H4 (cell line): ENCODE results near the gene CFAP97D2. TPM values are rescaled to one million over a fixed set of nuclear protein-coding genes. Genes with fewer than 3 reads are reported as not detected.
"Not testable (repeated sequence)": the region's sequence is repeated elsewhere in the genome, so short reads cannot be mapped to it uniquely, and the experiment has no call there.

Source experiments
- DNase-seq: peaks from one replicate; pipeline ENCODE4 v3.0.0-alpha.2; 2015; ENCODE audit warnings: low spot score
- total RNA-seq: library from RNA; depleted of rRNA; stranded (reverse); fragments of >200 nt; shearing (Covaris generic); gene quantifications from 2 replicates; pipeline ENCODE4 v1.2.3, GENCODE V29; 2014

CFAP97D2 gene
- total RNA-seq, 1 experiment from 2014 or later = not detected

DNA sequence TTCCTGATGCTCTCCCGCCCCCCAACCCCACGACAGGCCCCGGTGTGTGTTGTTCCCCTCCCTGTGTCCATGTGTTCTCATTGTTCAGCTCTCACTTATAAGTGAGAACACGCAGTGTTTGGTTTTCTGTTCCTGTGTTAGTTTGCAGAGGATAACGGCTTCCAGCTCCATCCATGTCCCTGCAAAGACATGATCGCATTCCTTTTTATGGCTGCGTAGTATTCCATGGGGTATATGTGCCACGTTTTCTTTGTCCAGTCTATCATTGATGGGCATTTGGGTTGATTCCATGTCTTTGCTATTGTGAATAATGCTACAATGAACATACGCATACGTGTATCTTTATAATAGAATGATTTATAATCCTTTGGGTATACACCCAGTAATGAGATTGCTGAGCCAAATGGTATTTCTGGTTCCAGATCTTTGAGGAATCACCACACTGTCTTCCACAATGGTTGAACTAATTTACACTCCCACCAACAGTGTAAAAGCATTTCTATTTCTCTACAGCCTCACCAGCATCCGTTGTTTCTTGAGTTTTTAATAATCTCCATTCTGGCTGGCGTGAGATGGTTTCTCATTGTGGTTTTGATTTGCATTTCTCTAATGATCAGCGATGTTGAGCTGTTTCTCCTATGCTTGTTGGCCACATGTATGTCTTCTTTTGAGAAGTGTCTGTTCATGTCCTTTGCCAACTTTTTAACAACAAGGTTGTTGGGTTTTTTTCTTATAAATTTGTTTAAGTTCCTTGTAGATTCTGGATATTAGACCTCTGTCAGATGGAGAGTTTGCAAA, 20.0 kb upstream of the CFAP97D2 start:
- DNase-seq = not testable (repeated sequence)

DNA sequence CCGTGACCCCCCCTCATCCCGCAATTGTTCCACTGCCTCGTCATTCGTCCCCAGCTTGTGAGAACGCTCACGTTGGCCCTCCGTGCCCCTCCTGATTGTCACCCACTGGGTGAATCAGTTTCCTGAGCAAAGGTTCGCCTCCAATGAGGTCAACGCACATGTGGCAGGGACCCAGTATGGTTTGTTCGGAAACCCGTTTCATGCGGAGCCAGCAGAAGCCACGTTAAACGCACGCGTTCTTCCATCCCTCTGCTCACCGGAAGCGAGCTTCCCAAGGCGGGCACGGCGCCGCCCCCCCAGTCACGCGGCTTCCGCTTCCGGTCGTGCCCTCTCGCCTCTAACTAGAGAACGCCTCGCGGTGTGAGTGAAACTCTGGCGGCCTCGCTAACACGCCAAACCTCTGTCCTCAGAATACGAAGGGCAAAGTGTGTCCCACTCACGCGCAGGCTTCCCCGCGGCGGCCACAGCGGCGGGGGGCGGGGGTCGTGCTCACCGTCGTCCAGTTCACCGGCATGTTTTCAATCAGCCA, 18.0 kb upstream of the CFAP97D2 start:
- DNase-seq = no peak

DNA sequence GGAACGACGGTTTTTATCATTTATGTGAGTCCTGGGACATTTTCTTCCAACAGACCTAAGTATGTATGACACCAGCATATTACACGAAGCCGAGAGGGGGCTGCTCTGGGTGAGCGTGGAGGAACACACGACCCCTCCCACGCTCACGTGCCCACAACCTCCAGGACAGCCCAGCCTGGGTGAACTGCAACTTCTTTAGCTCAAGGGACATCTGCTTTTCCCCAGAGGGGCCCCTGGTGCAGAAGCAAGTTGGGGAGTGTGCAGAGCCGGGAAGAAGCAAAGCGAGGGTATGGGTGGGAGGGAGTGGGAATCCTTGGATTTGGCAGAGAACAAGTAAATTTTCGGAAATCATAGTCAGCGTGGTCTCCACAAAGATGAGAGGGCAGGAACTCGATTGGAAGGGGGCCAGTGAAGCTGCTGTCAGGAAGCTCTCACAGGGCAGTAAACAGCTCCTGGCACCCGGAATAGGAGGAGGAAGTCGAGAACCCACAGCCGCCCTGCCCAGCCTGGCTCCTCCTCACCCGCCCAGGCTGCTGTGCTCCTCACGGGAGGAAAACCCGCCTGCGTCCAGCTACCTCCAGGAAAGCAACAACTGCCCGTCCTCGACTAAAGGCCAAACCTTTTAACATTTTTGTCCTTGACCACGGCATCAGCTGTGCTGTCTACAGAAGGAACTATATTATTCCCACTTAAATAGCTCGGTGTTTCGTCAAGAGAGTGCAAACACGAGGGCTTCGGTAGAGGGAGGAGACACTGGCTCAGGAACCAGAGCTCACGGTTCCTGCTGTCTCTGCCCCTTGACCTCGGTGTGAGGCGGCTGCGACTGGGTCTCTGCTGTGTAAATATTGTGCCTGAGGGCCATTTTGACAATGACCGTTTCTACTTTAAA, 17.2 kb upstream of the CFAP97D2 start:
- DNase-seq = no peak

DNA sequence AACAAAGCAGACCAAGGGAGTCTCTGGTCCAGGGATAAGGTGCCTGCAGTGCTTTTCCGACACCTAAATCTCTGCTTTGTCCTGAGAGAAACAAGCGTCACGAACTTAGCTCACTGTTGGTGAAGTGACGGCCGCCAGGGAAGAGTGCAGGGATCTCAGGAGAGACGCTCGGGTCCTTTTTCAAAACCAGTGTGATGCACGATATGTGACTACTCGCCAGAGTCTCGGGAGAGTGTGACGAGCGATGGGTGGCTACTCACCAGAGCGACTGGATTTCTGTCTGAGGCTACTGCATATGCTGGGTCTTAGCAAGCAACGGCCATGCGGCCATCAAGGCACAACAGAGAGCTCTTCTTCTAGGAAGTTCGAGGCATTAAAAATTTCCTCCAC, 16.5 kb upstream of the CFAP97D2 start:
- DNase-seq = no peak

DNA sequence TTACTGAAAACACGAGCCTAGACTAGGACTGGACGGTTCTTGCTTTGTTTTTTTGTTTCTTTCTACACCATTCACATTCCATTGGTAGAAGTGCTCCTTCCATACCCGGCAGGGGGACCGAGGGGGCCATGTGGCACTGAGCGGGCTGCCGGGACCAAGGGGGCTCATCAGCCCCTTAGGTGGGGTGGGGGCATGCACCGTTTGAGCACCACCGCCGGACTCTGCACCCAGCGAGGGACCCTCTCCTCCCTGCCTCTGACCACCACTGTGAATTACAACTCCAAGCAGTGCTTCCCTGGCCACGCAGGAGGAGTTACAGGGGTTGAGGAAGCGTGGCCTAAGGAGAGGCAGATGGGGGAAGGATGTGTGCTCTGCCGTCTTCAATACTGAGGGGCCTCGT, 15.0 kb upstream of the CFAP97D2 start:
- no peak for DNase-seq

DNA sequence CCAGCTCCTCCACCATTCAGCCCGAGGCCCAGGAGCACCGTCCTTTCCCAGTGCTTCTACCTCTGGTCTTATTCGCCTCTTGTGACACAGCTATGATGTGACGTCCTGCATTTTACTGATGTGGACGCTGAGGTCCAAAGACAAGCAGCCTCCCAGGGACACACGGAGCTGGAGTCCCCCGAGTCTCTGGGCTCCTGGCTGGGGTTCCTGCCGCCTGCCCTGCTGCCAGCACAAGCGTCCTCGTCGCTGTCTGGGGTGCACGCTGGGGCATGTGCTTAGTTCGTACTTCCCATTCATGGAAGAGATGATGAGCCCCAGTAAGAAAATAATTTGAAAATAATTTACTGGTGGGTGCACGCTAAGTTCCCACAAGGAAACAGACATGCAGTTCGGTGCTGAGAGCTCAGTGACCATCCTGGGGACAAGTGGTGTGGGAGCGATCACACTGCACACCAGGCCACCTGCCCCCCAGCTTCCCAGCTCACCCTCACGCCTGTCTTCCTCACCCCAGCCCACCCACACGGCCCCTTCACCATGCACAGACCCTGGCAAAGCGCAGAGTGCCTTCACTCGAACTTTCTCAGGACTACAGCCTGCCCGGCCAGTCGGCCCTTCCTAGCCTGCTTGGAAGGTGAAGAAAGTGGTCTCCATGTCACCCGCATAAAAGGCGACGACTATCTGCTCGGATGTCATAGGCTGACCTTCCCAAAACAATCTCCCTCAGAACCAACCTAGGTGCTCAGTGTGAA, 14.2 kb upstream of the CFAP97D2 start:
- DNase-seq = no peak

DNA sequence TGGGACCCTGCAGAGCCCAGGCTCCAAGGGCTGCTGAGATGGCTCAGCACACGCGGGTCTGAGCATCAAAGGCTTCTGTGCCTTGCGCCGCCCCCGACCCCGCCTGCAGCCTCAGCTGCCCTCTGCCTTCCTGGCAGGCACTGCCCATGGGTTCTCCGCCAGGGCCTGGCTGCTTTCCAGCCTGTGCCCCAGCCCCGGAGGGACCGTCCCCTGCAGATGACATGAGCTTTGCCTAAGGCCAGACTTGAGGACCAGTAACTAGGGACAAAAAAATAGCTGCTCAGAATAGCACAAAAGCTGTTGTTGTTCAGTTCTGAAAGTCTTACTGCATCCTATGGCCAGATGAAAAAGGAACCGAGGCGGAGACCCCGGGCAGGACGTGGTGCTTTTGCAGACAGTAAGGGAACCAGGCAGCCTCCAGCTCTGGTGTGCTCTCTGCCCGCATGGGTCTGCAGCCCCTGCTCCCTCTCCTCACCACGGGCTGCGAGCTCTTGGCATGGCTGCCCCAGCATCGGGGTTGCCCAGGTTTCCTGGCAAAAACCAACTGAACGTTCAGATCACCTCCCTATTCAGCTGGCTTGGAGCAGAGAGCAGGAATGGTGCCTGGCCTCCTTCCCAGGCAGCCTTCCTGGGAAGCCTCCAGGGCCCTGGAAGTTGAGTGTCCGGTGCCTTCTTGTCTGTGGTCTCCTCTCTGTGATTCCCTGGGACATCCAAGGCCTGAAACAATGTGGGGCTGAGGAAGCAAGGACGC, 12.5 kb upstream of the CFAP97D2 start:
- no peak for DNase-seq

DNA sequence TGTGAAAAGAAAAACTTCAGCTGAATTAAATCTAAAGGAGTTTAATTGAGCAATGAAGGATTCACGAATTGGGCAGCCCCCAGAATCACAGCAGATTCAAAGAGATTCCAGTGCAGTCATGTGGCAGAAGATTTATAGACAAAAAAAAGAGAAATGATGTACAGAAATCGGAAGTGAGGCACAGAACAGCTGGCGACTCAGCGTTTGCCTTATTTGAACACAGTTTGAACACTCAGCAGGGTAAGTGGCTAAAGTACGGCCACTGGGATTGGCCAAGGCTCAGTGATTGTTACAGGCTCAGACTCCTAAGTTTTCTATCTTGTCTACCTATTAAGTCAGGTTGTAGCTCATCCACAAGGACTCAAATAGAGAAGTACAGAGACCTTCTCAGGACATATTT, 11.6 kb upstream of the CFAP97D2 start:
- no peak for DNase-seq

DNA sequence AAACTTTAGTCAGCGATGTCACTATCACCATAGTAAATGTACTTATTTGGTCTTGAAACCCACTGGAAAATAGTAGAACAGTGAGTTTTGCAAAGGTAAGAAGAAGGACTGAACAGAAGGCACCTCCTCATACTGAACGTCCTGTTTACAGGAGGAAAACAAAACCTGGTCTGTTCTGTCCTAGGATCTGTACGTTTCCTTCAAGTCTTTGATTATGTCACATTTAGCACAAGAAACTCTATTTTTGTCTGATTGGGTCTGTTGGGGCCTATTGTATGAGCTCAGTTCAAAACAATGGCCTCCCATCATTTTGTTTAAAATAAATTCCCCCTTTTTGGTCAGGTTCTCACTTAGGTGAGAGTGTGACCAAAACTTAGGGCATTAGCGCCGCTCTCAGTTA, 11.2 kb upstream of the CFAP97D2 start:
- no peak for DNase-seq

DNA sequence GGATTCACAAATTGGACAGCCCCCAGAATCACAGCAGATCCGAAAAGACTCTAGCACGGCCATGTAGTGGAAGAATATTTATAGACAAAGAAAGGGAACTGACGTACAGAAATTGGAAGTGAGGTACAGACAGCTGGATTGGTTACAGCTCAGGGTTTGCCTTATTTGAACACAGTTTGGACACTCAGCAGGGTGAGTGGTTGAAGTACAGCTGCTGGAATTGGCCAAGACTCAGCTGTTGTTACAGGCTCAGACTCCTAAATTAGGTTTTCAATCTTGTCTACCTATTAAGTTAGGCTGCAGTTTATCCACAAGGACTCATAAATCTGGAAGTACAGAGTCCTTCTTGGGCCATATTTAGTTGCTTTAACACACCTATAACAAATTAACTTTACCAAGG, 5.8 kb upstream of the CFAP97D2 start:
- no peak for DNase-seq

DNA sequence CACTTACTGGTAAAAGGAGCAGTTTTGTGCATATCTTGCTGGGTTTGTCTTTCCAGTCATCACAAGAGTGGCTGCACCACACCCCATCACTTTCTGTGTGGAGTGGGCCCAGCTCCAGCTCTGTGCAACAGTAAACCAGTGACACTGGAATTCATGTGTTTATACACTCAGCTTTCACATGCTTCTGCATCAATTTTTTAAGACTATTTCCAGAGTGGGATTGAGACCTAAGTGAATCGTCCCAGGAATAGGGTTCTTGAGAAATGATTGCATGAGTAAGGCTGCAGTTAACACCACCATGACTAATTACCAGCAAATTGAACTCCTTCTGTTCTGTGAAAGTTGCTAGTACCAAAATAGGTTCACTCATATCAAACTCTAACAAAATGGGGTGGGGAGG, 5.3 kb upstream of the CFAP97D2 start:
- DNase-seq = no peak

DNA sequence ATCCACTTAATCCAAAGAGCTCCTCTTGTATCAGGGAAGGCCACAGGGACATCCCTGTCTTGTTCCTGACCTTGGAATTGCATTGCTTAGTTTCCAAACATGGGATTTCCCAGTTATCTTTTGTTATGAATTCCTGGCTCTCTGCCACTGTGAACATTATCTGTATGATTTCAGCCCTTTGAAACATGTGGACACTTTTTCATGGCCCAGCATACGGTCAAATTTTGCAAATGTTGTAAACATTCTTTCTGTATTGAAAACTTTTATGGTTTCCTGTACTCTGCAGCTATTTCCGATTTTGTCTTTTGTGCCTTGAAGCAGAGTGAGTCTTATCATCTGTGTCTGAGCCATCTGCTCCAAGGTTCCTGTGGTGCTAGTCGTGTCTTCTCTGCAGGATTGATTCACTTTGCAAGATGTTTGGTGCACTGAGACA, 4.5 kb upstream of the CFAP97D2 start:
- DNase-seq = no peak

DNA sequence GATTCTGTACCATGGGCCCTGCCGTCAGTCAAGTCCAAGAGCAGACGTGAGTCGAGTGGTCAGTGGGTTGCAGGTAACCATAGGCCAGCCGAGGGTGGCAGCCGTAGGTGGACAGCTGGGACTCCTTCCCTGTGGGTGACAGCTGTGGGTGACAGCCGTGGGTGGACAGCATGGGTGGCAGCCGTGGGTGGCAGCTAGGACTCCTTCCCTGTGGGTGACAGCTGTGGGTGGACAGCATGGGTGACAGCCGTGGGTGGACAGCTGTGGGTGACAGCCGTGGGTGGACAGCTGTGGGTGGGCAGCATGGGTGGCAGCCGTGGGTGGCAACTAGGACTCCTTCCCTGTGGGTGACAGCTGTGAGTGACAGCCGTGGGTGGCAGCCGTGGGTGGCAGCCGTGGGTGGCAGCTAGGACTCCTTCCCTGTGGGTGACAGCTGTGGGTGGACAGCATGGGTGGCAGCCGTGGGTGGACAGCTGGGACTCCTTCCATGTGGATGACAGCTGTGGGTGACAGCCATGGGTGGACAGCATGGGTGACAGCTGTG, 2.6 kb upstream of the CFAP97D2 start:
- not testable (repeated sequence) for DNase-seq

DNA sequence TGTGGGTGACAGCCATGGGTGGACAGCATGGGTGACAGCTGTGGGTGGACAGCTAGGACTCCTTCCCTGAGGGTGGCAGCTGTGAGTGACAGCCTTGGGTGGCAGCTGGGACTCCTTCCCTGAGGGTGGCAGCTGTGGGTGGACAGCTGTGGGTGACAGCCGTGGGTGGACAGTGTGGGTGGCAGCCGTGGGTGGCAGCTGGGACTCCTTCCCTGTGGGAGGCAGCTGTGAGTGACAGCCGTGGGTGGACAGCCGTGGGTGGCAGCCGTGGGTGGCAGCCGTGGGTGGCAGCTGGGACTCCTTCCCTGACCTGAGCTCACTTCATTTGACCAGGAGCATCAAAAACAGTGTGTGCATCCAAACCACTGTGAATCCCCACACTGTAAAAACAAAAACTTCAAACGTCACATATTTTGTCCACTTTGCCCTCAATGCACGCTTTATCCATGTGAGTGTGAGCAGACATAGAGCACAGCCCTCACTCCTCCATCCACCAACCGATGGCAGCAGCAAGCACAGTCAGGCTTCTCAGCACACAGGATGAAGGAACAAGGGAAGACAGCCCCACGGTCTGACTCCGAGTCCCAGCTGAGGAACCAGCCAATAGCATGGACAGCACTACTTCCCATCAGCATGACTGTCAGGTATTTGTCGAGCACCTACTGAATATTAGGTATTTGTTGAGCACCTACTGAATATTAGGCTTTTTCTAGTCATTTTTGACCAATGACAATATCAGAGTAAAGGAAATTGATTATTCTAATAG, 1.6 kb upstream of the CFAP97D2 start:
- DNase-seq = no peak

DNA sequence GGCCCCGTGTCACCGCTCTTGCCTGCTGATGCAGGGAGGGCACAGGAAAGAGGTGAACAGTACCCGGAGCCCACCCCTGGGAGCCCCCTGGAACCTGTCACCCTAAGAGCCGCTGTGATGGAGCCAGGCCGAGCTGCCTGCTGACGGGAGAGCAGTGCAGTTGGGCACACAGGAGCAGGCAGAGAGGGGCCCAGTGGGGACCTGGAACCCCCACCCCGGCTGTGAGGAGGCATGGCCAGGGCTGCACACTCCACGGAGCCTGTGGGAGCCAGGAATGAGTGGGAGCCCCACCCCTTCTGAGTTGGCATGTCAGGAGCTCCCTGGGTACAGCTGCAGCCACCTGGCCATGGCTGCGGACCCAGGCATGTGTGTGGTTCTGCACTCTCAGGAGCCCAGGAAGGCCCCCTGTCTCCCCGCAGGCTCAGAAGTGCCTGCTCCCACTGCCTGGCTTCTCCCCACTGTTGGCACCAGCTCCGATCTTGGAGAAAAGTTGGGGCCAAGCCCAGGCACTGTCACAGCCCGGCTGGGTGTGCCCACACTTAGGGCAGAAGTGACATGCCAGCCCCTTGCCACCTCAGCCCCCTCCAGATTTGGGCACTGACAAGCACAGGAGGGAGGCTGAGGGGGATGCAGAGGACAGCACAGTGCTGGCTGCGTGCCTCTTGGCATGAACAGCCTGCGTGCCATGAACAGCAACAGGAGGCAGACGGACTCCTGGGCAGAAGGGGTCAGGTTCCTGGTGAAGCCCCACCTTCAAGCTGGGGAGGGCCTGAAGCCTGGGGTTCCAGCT, 6.3 kb downstream of the CFAP97D2 start:
- DNase-seq = no peak

DNA sequence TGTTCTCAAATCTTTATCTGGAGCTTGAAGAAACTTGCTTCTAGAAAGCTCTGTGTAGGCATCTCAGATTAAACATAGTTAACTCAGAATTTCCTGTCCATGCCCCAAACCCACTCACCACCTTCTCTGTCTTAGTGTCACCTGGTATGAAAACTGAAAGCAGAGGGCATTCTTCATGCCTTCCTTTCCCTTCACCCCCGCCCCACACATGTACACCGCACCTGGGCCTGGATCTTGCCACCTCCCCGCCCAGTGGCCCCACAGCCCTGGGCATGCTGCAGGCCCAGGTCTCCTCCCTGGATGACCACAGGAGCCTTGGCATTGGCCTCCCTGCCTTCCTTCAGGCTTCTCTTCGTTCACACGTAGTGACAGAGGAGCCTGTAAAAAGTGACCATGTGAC, 15.8 kb downstream of the CFAP97D2 start:
- DNase-seq = no peak

DNA sequence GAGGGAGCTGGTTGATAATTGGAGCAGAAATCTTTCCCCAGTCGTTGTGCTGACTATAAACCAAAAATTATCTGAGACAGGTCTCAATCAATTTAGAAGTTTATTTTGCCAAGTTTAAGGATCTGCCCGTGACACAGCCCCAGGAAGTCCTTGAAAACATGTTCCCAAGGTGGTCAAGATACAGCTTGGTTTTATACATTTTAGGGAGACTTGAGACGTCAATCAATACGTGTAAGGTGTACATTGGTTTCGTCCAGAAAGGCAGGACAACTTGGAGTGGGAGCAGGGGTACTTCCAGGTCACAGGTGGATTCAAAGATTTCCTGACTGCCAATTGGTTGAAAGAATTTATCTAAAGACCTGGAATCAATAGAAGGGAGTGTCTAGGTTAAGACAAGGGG, 17.6 kb downstream of the CFAP97D2 start:
- no peak for DNase-seq

DNA sequence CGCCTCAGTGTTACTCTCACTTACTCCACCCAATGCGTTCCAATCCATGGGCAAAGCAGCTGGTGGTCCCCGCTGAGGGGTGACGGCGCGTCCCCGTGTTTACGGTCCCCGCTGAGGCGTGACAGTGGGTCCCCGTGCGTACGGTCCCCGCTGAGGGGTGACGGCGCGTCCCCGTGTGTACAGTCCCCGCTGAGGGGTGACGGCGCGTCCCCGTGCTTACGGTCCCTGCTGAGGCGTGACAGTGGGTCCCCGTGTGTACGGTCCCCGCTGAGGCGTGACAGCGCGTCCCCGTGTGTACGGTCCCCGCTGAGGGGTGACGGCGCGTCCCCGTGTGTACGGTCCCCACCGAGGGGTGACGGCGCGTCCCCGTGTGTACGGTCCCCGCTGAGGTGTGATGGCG, 19.5 kb downstream of the CFAP97D2 start:
- DNase-seq = no peak

DNA sequence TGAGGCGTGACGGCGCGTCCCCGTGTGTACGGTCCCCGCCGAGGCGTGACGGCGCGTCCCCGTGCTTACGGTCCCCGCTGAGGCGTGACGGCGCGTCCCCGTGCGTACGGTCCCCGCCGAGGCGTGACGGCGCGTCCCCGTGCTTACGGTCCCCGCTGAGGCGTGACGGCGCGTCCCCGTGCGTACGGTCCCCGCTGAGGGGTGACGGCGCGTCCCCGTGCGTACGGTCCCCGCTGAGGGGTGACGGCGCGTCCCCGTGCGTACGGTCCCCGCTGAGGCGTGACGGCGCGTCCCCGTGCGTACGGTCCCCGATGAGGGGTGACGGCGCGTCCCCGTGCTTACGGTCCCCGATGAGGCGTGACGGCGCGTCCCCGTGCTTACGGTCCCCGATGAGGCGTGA, 20.5 kb downstream of the CFAP97D2 start:
- DNase-seq = not testable (repeated sequence)
